ENCODE data around the gene PRKCE. TPM values are rescaled to one million over a fixed set of nuclear protein-coding genes. Genes with fewer than 3 reads are reported as not detected.

PRKCE gene
- total and polyA plus RNA-seq, 2 donors (not counting 1 experiment from before 2014, with no cell fraction given) = 23.6 to 271 TPM

DNA sequence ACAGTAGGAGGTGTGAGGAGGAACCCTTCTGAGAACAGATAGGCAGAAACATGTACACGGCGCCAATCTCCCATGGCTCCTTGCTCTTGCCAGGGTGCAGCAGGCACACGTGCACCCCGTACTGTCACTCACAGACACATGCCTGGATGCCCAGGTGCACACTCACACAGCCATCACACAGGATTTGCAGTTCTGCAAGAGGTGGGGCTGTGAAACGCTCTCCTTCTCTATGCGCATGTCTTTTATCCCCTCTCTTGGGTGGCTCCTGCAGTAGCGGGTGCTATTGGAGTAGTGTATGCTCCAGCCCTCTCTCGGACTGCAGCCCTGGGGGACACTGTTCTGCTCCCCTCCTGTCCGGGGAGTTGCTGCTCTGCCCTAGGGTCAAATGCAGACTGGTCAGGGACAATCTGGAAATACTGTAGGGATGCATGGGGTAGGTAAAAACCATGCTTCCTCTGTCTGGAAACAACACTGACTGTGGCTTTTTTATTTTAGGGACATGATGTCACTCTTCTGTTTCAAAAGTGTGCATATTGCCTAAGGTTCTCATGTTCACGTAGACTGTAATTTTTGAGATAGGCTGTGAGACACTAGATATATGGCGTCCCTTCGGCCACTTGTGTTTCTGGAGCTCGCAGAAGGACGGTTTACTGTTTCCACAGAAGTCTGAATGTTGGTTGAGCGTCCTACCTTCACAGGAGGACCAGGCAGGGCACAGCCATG, 118.5 kb downstream of the PRKCE start:
- CTCF ChIA-PET = interaction anchor here (1.1 kb wide), 2 partner anchors 9 to 126 kb away, joined by 4 read pairs; no protein-coding TSS in a partner anchor
- H3K27ac Mint-ChIP-seq = no peak overlapping the region

More for the DNA sequence above, 118.5 kb downstream of the PRKCE start:
- peaks cover 74% of the 10 kb centered on the region for H4K20me1 ChIP-seq (ENCODE audit: control insufficient read depth, insufficient read depth, low read length, poor library complexity, severe bottlenecking)
- no peak for DNase-seq
- TF ChIP-seq CTCF (IDR thresholded peaks at IDR 0.05) (no peak), EZH2 (IDR thresholded peaks at IDR 0.05; ENCODE audit: borderline replicate concordance, insufficient read depth, low read depth, low read length, poor library complexity, severe bottlenecking) (no peak)
- peaks cover 79% of the 10 kb centered on the region for H3K4me1 Mint-ChIP-seq
- no peak overlapping the region for H3K4me2 ChIP-seq (replicated peaks; ENCODE audit: low read depth, low read length, poor library complexity, severe bottlenecking)
- intact Hi-C loops (cut with micrococcal nuclease) = no loop called here
- H3K27me3 ChIP-seq (replicated peaks in 1 of 4; ENCODE audit: control extremely low read depth in 1 of 4, control insufficient read depth in 3 of 4, insufficient read depth in 4 of 4, low read length in 3 of 4) = no peaks in the 10 kb centered on the region
- POLR2A ChIA-PET = no interaction called here
- H3K9ac ChIP-seq (ENCODE audit: low read length) = no peak overlapping the region
- no peak overlapping the region for H2AFZ ChIP-seq (ENCODE audit: insufficient read depth, low read depth, low read length, poor library complexity, severe bottlenecking)
- no peak overlapping the region for H3K27ac ChIP-seq (ENCODE audit: low read length in 2 of 2)
- no peak overlapping the region for H3K4me3 Mint-ChIP-seq
- no peak for ATAC-seq (ENCODE audit: low read depth)
- WGBS (ENCODE audit: insufficient coverage) = 93% methylated on average over 10 of the region's 15 CpGs
- H3K36me3 ChIP-seq (replicated peaks in 1 of 2; ENCODE audit: control extremely low read depth in 1 of 2, control insufficient read depth in 1 of 2, extremely low read depth in 1 of 2, insufficient read depth in 2 of 2, low read length in 1 of 2) = no peaks in the 10 kb centered on the region
- no peaks in the 10 kb centered on the region for H3K27me3 Mint-ChIP-seq
- no peaks in the 10 kb centered on the region for H3K9me3 Mint-ChIP-seq (ENCODE audit: insufficient read depth)
- peaks cover 34 to 50% of the 10 kb centered on the region in 2 donors for H3K4me1 ChIP-seq (ENCODE audit: control insufficient read depth in 2 of 2, insufficient read depth in 2 of 2, low read length in 2 of 2)
- H3K9me3 ChIP-seq (ENCODE audit: control extremely low read depth in 1 of 3, control insufficient read depth in 2 of 3, insufficient read depth in 1 of 3, low read length in 2 of 3) = no peaks in the 10 kb centered on the region
- peaks cover 83% of the 10 kb centered on the region for H3K79me2 ChIP-seq (ENCODE audit: control insufficient read depth, insufficient read depth, low read length)
- H3K4me3 ChIP-seq (ENCODE audit: control extremely low read depth in 1 of 5, extremely low read depth in 1 of 5, insufficient read depth in 1 of 5, low read depth in 2 of 5, low read length in 4 of 5) = no peak overlapping the region
